Naive B cell (primary cell): Measurements from ENCODE around the gene SLC35E3. TPM values are rescaled to one million over a fixed set of nuclear protein-coding genes. Genes with fewer than 3 reads are reported as not detected.

Experiments used
- ATAC-seq, 2 donors: fragments of 150-1000 bp; cut with Tn5 transposase; 2 replicates each; pipeline ENCODE4 v1.10.0; 2021; ENCODE audit warnings: low read depth in 2 of 2, mild to moderate bottlenecking in 2 of 2, moderate library complexity in 2 of 2
- DNase-seq: peaks from one replicate; pipeline ENCODE4 v3.0.0; 2022
- H3K27ac Mint-ChIP-seq, 6 donors: one replicate each; pipeline ENCODE4 v1.8.0; 2020 to 2022; ENCODE audit warnings: mild to moderate bottlenecking in 6 of 6, mixed read lengths in 6 of 6, moderate library complexity in 5 of 6, inconsistent platforms in 2 of 6
- H3K27me3 Mint-ChIP-seq, 3 donors: one replicate each; pipeline ENCODE4 v1.8.0; 2021 to 2022; ENCODE audit warnings: mixed read lengths in 3 of 3, mild to moderate bottlenecking in 1 of 3
- H3K36me3 Mint-ChIP-seq, 2 donors: one replicate each; pipeline ENCODE4 v1.8.0; 2020 to 2022; ENCODE audit warnings: mixed read lengths in 2 of 2, inconsistent platforms in 1 of 2, mild to moderate bottlenecking in 1 of 2
- H3K4me1 Mint-ChIP-seq, 3 donors: one replicate each; pipeline ENCODE4 v1.8.0; 2020 to 2022; ENCODE audit warnings: mixed read lengths in 3 of 3, inconsistent platforms in 1 of 3, mild to moderate bottlenecking in 1 of 3, moderate library complexity in 1 of 3
- H3K4me3 Mint-ChIP-seq, 8 donors: one replicate each; pipeline ENCODE4 v1.8.0; 2020 to 2022; ENCODE audit warnings: mild to moderate bottlenecking in 8 of 8, mixed read lengths in 8 of 8, moderate library complexity in 8 of 8, inconsistent platforms in 2 of 8
- H3K9me3 Mint-ChIP-seq, 7 donors: one replicate each; pipeline ENCODE4 v1.8.0; 2020 to 2022; ENCODE audit warnings: mixed read lengths in 7 of 7, mild to moderate bottlenecking in 5 of 7, inconsistent platforms in 2 of 7, moderate library complexity in 1 of 7
- polyA plus RNA-seq, 6 donors: library from polyadenylated mRNA; unstranded; fragments of 300-500 nt; fragmentation: Illumina TruSeq; gene quantifications; one replicate each; pipeline ENCODE4 v1.2.3, GENCODE V29; 2021; ENCODE audit warnings: low read depth in 6 of 6

The SLC35E3 gene
- polyA plus RNA-seq, 6 donors from 2014 or later, result 11.4 to 26.2 (median 16.4) TPM

DNA sequence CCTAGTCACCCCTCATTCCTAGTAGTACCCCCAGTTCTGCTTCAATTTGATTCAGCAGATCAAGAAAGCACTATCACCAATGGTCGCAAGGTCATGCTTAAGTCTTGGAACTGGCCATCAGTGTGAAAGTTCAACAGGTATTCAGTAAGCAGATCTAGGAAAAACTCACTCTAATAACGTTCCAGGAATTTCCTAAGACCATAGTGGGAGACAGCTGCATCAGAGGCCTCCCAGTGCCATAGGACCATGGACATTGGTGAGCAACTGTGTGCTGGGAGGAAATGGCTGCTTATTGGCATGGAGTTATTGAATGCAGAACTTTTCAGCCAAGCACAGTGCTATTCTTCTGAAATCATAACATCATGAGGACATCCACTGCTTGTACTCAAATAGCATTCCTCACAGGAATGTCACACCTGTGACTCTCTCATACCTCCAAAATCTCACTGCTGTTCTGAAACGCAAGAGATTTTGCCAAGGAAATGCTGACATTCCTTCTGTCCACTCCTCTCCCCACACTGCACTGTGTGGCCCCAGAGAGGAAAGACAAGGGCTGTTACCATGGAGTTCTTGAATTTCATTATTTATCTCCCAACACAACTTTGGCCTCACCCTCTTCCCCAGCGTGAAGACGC is 31.1 kb downstream of the SLC35E3 start:
- no peak for DNase-seq
- no peak for ATAC-seq
- Mint-ChIP-seq H3K9me3 (no peaks in the 10 kb centered on the region), H3K4me1 (peaks cover 15 to 35% (median 17%) of the 10 kb centered on the region in 3 donors), H3K27ac (peak overlapping the region in 1 of 6 donors; percentile 82), H3K36me3 (no peaks in the 10 kb centered on the region), H3K27me3 (no peaks in the 10 kb centered on the region), H3K4me3 (no peak overlapping the region)

DNA sequence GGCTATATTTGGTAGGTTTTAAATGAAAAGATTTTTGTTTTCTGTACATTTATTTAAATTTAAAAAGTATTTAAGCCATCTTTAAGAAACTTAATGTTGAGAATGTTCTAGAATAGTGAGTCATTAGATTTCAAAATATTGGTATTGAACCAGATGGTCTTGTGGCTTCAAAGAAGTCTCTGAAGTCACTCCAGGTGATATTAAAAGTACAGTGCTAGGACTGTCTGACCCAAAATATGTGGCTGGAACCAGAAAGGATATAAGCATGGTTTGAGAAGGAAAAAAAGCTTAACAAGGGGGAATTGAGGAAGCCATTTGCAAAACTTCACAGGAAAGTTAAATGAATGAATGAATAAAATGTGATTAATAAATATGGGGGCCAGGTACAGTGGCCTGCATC is 33.3 kb downstream of the SLC35E3 start:
- Mint-ChIP-seq H3K4me1 (peaks cover 0 to 13% (median 3%) of the 10 kb centered on the region in 3 donors), H3K36me3 (no peaks in the 10 kb centered on the region), H3K27ac (peak overlapping the region in 2 of 6 donors; percentile 79 to 84), H3K4me3 (no peak overlapping the region), H3K27me3 (no peaks in the 10 kb centered on the region), H3K9me3 (no peaks in the 10 kb centered on the region)
- DNase-seq, result no peak
- ATAC-seq, result no peak

DNA sequence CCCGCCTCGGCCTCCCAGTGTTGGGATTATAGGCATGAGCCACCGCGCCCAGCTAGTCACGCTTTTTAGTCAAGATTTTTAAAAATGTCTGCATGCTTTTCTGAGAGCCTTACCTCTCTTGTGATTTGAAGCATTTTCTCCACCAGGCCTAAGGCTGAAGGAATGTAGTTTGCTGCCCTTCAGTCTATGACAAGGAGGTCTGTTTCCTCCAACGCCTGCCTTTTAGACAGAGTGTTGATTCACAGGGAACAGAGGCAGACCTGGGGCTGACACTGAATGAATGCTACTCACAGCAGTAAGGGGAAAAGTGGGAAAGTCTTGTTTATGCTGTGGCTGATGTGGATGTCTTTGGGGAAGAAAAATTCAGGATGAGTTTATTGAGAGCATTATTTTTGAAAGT is 34.8 kb downstream of the SLC35E3 start:
- H3K4me3 Mint-ChIP-seq, result no peak overlapping the region
- H3K27me3 Mint-ChIP-seq, result no peaks in the 10 kb centered on the region
- H3K36me3 Mint-ChIP-seq, result no peaks in the 10 kb centered on the region
- peaks cover 0 to 6% (median 3%) of the 10 kb centered on the region in 3 donors for H3K4me1 Mint-ChIP-seq
- no peak for ATAC-seq
- peak overlapping the region in 1 of 6 donors; percentile 26 for H3K27ac Mint-ChIP-seq
- H3K9me3 Mint-ChIP-seq, result no peaks in the 10 kb centered on the region
- no peak for DNase-seq

DNA sequence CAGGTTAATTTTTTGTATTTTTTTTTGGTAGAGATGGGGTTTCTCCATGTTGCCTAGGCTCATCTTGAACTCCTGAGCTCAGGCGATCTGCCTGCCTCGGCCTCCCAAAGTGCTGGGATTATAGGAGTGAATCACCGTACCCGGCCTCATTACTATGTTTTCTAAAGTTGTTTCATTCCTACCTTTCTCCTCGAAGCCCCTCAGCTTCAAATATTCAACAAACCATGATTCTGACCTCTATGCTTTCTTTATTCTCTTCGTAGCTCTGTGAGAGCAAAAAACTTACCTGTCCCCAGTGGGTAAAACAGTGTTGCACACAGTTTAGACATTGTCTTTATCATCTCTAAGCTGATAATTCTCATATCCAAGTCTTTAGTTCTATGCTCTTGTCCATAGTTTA is 35.8 kb downstream of the SLC35E3 start:
- Mint-ChIP-seq H3K4me1 (peaks cover 0 to 4% (median 3%) of the 10 kb centered on the region in 3 donors), H3K4me3 (no peak overlapping the region), H3K27me3 (no peaks in the 10 kb centered on the region), H3K36me3 (no peaks in the 10 kb centered on the region), H3K27ac (peak overlapping the region in 1 of 6 donors; percentile 60), H3K9me3 (no peaks in the 10 kb centered on the region)
- ATAC-seq (no peak), DNase-seq (no peak)

DNA sequence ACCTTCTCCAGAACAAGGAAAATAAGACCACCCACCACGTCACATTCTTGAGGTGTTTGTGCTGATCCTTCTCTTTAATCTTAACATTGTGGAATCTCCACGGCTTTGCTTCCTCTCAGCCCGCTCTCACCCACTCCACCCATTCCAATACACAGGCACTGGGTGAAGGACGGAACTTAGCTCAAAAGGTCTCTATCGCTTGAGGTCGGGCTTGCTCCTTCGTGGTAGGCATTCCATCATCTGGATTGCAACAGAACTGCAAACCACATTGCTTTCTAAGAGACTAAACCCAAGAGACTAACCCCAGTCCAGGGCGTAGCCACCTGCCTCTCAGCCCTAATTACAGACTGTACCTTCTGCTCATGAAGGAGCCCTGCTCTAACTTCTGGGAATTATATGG is 38.0 kb downstream of the SLC35E3 start:
- no peak overlapping the region for H3K4me3 Mint-ChIP-seq
- DNase-seq (no peak), ATAC-seq (no peak)
- no peaks in the 10 kb centered on the region for H3K36me3 Mint-ChIP-seq
- H3K4me1 Mint-ChIP-seq, result peaks cover 9 to 18% (median 10%) of the 10 kb centered on the region in 3 donors
- no peaks in the 10 kb centered on the region for H3K9me3 Mint-ChIP-seq
- H3K27me3 Mint-ChIP-seq, result no peaks in the 10 kb centered on the region
- peak overlapping the region in 3 of 6 donors; percentile 40 to 63 (median 53) for H3K27ac Mint-ChIP-seq

DNA sequence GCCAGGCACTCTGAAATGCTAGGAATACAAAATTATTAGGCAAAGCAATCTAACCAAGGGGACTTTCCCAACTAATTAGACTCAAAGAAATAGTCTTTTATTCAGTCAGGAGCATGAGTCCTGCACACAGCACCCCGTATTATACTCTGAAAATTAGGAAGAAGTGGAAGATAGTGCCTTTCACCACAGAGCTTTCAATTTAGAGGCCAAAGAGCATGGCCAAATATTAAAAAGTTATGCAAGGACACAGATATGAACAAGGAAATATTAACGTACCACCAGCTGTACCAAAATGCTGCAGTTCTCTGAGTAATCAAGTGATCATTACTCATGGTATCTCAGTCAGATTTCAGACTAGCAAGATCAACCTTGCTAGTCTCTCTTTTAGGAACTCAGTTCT is 39.4 kb downstream of the SLC35E3 start:
- ATAC-seq (no peak), DNase-seq (no peak)
- Mint-ChIP-seq H3K4me1 (peaks cover 6 to 24% (median 14%) of the 10 kb centered on the region in 3 donors), H3K27ac (no peak overlapping the region), H3K27me3 (no peaks in the 10 kb centered on the region), H3K9me3 (no peaks in the 10 kb centered on the region), H3K4me3 (no peak overlapping the region), H3K36me3 (no peaks in the 10 kb centered on the region)

DNA sequence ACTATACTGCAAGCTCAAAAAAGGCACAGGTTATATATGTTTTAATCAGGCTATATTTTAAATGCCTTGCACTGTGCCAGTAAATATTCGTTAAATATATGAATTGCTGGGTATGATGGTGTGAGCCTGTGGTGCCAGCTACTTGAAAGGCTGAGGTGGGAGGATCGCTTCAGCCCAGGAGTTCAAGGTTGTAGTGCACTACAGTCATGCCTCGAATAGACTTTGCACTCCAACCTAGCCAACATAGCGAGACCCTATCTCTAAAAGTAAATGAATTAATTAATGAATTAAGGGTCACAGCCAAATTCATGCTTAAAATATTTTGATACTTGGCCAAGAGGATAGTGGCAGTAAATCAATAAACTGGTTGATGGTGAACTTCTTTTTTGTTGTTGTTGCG is 39.8 kb downstream of the SLC35E3 start:
- no peaks in the 10 kb centered on the region for H3K27me3 Mint-ChIP-seq
- H3K4me3 Mint-ChIP-seq, result no peak overlapping the region
- H3K36me3 Mint-ChIP-seq, result no peaks in the 10 kb centered on the region
- DNase-seq (no peak), ATAC-seq (no peak)
- H3K9me3 Mint-ChIP-seq, result no peaks in the 10 kb centered on the region
- H3K27ac Mint-ChIP-seq, result peak overlapping the region in 2 of 6 donors; percentile 28
- H3K4me1 Mint-ChIP-seq, result peaks cover 6 to 24% (median 14%) of the 10 kb centered on the region in 3 donors

DNA sequence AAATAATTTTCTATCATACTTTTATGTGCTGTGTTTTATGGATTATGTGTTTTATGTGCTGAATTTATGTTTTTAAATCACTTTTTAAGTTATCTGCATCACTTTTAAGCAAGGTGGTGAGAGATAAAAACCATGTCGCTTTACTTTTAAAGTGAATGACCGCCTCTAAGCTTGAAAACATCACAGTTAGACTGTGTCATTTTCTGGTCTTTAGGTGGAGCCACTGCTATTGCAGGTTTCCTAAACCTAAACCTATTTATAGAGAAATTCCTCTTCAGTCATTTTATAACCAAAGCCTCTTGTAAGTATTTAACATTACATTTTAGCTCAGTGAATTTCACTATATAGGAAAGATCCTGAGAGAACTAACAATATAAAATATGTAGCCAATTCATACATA is 41.0 kb downstream of the SLC35E3 start:
- ATAC-seq, result no peak
- Mint-ChIP-seq H3K27ac (peak overlapping the region in 1 of 6 donors; percentile 13), H3K4me1 (peaks cover 6 to 24% (median 14%) of the 10 kb centered on the region in 3 donors), H3K27me3 (no peaks in the 10 kb centered on the region), H3K36me3 (no peaks in the 10 kb centered on the region), H3K4me3 (peak overlapping the region in 2 of 8 donors; percentile 50 to 81), H3K9me3 (no peaks in the 10 kb centered on the region)
- DNase-seq, result no peak

DNA sequence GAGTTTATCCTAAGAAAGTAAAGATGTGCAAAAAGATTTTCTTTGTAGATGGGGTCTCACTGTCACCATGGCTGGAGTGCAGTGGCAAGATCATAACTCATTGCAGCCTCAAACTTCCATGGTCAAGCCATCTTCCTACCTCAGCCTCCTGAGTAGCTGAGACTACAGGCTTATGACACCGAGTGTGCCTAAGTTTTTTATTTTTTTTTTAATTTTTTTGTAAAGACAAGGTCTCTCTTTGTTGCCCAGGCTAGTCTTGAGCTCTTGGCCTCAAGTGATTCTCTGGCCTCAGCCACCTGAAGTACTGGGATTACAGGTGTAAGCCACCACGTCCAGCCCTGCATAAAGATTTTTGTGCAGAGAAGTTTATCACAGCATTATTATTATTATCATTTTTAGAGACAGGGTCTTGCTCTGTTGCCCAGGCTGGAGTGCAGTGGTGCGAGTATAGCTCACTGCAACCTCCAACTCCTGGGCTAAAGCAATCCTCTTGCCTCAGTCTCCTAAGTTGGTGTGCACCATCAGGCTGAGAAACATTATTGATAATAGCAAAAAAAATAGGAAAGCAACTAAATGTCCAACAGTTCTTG is 42.7 kb downstream of the SLC35E3 start:
- DNase-seq (no peak), ATAC-seq (no peak)
- H3K9me3 Mint-ChIP-seq, result no peaks in the 10 kb centered on the region
- H3K4me1 Mint-ChIP-seq, result peaks cover 6 to 24% (median 14%) of the 10 kb centered on the region in 3 donors
- no peak overlapping the region for H3K27ac Mint-ChIP-seq
- peak overlapping the region in 1 of 8 donors; percentile 54 for H3K4me3 Mint-ChIP-seq
- H3K36me3 Mint-ChIP-seq, result no peaks in the 10 kb centered on the region
- H3K27me3 Mint-ChIP-seq, result no peaks in the 10 kb centered on the region

DNA sequence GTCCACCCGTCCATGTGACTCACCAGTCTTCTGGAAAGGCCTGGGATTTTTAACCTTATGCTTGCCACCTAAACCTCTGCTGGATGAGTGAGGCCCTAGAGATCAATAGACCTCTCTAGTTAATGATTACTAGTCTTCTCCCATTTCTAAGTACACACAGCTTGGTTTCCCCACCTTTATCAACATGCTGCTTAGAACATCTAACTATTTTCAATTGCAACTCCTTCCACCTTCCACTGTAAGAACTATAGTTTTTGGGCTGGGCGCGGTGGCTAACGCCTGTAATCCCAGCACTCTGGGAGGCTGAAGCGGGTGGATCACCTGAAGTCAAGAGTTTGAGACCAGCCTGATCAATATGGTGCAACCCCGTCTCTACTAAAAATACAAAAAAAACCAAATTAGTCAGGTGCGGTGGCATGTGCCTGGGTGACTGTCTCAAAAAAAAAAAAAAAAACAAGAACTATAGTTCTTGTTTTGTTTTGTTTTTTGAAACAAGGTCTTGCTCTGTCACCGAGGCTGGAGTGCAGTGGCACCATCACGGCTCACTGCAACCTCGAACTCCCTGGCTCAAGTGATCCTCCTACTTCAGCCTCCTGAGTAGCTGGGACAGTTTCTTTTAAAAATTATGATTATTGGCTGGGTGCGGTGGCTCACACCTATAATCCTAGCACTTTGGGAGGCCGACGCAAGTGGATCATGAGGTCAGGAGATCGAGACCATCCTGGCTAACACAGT is 43.3 kb downstream of the SLC35E3 start:
- Mint-ChIP-seq H3K36me3 (no peaks in the 10 kb centered on the region), H3K9me3 (no peaks in the 10 kb centered on the region), H3K4me1 (peaks cover 6 to 24% (median 14%) of the 10 kb centered on the region in 3 donors), H3K27me3 (no peaks in the 10 kb centered on the region), H3K27ac (peak overlapping the region in 1 of 6 donors; percentile 78), H3K4me3 (peak overlapping the region in 2 of 8 donors; percentile 12 to 13)
- ATAC-seq (no peak), DNase-seq (no peak)

DNA sequence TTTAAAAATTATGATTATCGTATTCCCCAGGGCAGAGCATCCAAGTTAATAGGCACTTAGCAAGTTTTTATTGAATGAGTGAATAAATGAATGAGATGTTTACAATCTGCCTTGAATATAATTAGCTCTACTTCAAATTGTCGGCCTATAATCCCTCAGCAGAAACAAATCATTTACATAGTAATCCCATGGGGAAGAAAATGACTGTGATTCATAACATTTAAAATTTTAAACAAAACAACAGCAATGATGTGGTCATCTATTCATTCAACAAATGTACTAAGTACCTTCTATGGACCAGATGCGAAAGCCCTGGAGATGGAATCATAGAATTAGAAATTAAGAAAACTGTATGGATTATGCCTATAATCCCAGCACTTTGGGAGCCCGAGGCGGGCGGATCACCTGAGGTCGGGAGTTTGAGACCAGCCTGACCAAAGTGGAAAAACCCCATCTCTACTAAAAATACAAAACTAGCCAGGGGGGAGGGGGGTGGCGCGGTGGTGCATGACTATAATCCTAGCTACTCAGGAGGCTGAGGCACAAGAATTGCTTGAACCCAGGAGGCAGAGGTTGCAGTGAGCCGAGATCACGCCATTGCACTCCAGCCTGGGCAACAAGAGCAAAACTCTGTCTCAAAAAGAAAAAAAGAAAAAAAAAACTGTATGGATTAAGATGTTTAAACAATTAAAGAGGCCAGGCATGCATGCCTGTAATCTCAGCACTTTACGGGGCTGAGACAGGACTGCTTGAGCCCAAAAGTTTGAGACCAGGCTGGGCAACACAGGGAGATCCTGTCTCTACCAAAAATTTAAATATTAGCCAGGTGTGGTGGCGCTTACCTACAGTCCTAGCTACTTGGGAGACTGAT is 44.3 kb downstream of the SLC35E3 start:
- Mint-ChIP-seq H3K4me1 (peaks cover 6 to 24% (median 14%) of the 10 kb centered on the region in 3 donors), H3K36me3 (no peaks in the 10 kb centered on the region), H3K27me3 (no peaks in the 10 kb centered on the region), H3K9me3 (no peaks in the 10 kb centered on the region), H3K4me3 (no peak overlapping the region), H3K27ac (peak overlapping the region in 1 of 6 donors; percentile 70)
- no peak for DNase-seq
- ATAC-seq, result no peak

DNA sequence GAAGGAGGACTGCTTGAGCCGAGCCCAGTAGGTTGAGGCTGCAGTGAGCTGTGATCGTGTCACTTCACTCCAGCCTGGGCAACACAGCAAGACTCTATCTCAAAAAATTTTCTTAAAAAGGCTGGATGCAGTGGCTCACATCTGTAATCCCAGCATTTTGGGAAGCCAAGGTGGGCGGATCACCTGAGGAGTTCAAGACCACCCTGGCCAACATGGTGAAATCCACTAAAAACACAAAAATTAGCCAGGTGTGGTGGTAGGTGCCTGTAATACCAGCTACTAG is 44.9 kb downstream of the SLC35E3 start:
- Mint-ChIP-seq H3K4me3 (no peak overlapping the region), H3K36me3 (no peaks in the 10 kb centered on the region), H3K9me3 (no peaks in the 10 kb centered on the region), H3K27me3 (no peaks in the 10 kb centered on the region), H3K4me1 (peaks cover 6 to 24% (median 14%) of the 10 kb centered on the region in 3 donors), H3K27ac (peak overlapping the region in 1 of 6 donors; percentile 70)
- ATAC-seq (no peak), DNase-seq (no peak)

DNA sequence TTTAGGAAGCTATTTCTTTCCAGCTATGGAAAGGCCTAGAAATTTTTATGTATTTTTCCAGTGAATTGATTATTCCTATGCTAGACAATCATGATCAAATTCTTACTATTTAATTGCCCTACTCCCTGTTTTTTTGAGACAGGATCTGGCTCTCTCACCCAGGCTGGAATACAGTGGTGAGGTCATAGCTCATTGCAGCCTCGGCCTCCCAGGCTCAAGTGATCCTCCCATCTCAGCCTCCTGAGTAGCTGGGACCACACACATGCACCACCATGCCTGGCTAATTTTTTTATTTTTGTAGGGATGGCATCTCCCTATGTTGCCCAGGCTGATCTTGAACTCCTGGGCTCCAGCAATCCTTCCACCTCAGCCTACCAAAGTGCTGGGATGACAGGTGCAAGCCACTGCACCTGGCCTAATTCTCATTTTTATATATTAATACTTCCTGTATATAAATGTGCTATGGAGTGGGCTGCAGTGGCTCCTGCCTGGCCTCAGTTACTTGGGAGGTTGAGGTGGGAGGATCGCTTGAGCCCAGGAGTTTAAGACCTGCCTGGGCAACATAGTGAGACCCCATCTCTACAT is 46.0 kb downstream of the SLC35E3 start:
- H3K27ac Mint-ChIP-seq, result no peak overlapping the region
- H3K4me1 Mint-ChIP-seq, result peaks cover 6 to 22% (median 14%) of the 10 kb centered on the region in 3 donors
- H3K27me3 Mint-ChIP-seq, result no peaks in the 10 kb centered on the region
- H3K4me3 Mint-ChIP-seq, result no peak overlapping the region
- DNase-seq (no peak), ATAC-seq (no peak)
- H3K36me3 Mint-ChIP-seq, result no peaks in the 10 kb centered on the region
- H3K9me3 Mint-ChIP-seq, result no peaks in the 10 kb centered on the region
